EL (cell line): ENCODE data around the gene F2RL2.

Experiments used
- DNase-seq: peaks from one replicate; pipeline ENCODE4 v3.0.0-alpha.2; 2016

F2RL2 gene

GRCh38 chr5:76622973-76623596 is at the start of gene F2RL2:
F2RL2 (minus strand) TSS chr5:76623403; CDS start chr5:76623230, 173 bp downstream.
- peak; percentile 90 for DNase-seq

- DNase-seq: no peak
Observed at GRCh38 chr5:76672242-76672641, 49.0 kb upstream of the F2RL2 start.

- no peak for DNase-seq
Observed at GRCh38 chr5:76670508-76670907, 47.3 kb upstream of the F2RL2 start.

- peak; percentile 21 for DNase-seq
Observed at GRCh38 chr5:76669245-76669644, 46.0 kb upstream of the F2RL2 start.

GRCh38 chr5:76667495-76667894 is 44.3 kb upstream of the F2RL2 start:
- DNase-seq: no peak

- DNase-seq: no peak
Observed at GRCh38 chr5:76664079-76664478, 40.9 kb upstream of the F2RL2 start.

- DNase-seq: no peak
Observed at GRCh38 chr5:76663573-76663972, 40.4 kb upstream of the F2RL2 start.

GRCh38 chr5:76662521-76662920 is 39.3 kb upstream of the F2RL2 start:
- no peak for DNase-seq

GRCh38 chr5:76660360-76660759 is 37.2 kb upstream of the F2RL2 start:
- peak; percentile 13 for DNase-seq

GRCh38 chr5:76657683-76658311 is 34.6 kb upstream of the F2RL2 start:
- DNase-seq: no peak

- DNase-seq: no peak
Observed at GRCh38 chr5:76657091-76657490, 33.9 kb upstream of the F2RL2 start.

- no peak for DNase-seq
Observed at GRCh38 chr5:76652809-76653414, 29.7 kb upstream of the F2RL2 start.

- DNase-seq: no peak
Observed at GRCh38 chr5:76649140-76649539, 25.9 kb upstream of the F2RL2 start.

- DNase-seq: no peak
Observed at GRCh38 chr5:76643371-76643770, 20.2 kb upstream of the F2RL2 start.

GRCh38 chr5:76642390-76643040 is 19.3 kb upstream of the F2RL2 start:
- DNase-seq: peak; percentile 51

GRCh38 chr5:76641514-76642120 is 18.4 kb upstream of the F2RL2 start:
- peak; percentile 75 for DNase-seq

- DNase-seq: no peak
Observed at GRCh38 chr5:76638479-76638878, 15.3 kb upstream of the F2RL2 start.

- no peak for DNase-seq
Observed at GRCh38 chr5:76637490-76637889, 14.3 kb upstream of the F2RL2 start.

- no peak for DNase-seq
Observed at GRCh38 chr5:76634661-76635060, 11.5 kb upstream of the F2RL2 start.

- DNase-seq: no peak
Observed at GRCh38 chr5:76626738-76627137, 3.5 kb upstream of the F2RL2 start.

GRCh38 chr5:76625087-76625815 is 2.0 kb upstream of the F2RL2 start:
- no peak for DNase-seq

GRCh38 chr5:76622076-76622475 is 1.1 kb downstream of the F2RL2 start:
- peak; percentile 34 for DNase-seq

- peak; percentile 45 for DNase-seq
Observed at GRCh38 chr5:76620166-76620565, 3.0 kb downstream of the F2RL2 start.
